HG02840 (cell line): Measurements from ENCODE around the gene KIF26A.

Experiments used
- ATAC-seq: cut with Tn5 transposase; IDR thresholded peaks from one replicate; pipeline ENCODE4 v1.9.1; 2021; ENCODE audit warnings: mild to moderate bottlenecking, moderate library complexity, moderate number of reproducible peaks; ENCODE audit not compliant: unreplicated experiment, low FRiP score

KIF26A gene

GRCh38 chr14:104101086-104101621 lies 37.2 kb upstream of the KIF26A start:
- no peak for ATAC-seq

- ATAC-seq, result no peak
These were observed 36.6 kb upstream of the KIF26A start for GRCh38 chr14:104101651-104102281.

GRCh38 chr14:104102282-104102914 lies 36.0 kb upstream of the KIF26A start:
- ATAC-seq, result no peak

GRCh38 chr14:104103061-104103445 lies 35.3 kb upstream of the KIF26A start:
- ATAC-seq, result no peak

GRCh38 chr14:104103446-104104075 lies 34.8 kb upstream of the KIF26A start:
- ATAC-seq, result no peak

GRCh38 chr14:104104076-104104901 lies 34.1 kb upstream of the KIF26A start:
- no peak for ATAC-seq

GRCh38 chr14:104105071-104105821 lies 33.1 kb upstream of the KIF26A start:
- ATAC-seq, result no peak

GRCh38 chr14:104105822-104106470 lies 32.4 kb upstream of the KIF26A start:
- ATAC-seq, result no peak

- no peak for ATAC-seq
These were observed 31.9 kb upstream of the KIF26A start for GRCh38 chr14:104106471-104106991.

- ATAC-seq, result no peak
These were observed 31.2 kb upstream of the KIF26A start for GRCh38 chr14:104107101-104107581.

- ATAC-seq, result no peak
These were observed 30.5 kb upstream of the KIF26A start for GRCh38 chr14:104107611-104108569.

GRCh38 chr14:104108570-104109541 lies 29.5 kb upstream of the KIF26A start:
- ATAC-seq, result no peak

GRCh38 chr14:104109731-104110361 lies 28.5 kb upstream of the KIF26A start:
- ATAC-seq, result no peak

- no peak for ATAC-seq
These were observed 27.7 kb upstream of the KIF26A start for GRCh38 chr14:104110491-104111209.

- ATAC-seq, result no peak
These were observed 26.9 kb upstream of the KIF26A start for GRCh38 chr14:104111301-104112112.
